H1 (cell line): Measurements from ENCODE around the gene SYNCRIP. TPM values are rescaled to one million over a fixed set of nuclear protein-coding genes. Genes with fewer than 3 reads are reported as not detected.

Experiments
- CTCF ChIA-PET: fragments of 300-600 bp; sonication (Branson Sonifier 250); formaldehyde crosslinking; loops from one replicate; lab custom pipeline; 2021; ENCODE audit not compliant: partially characterized antibody; lab: Charles Lee
- POLR2A ChIA-PET: fragments of 300-600 bp; sonication (Branson Sonifier 250); formaldehyde crosslinking; loops from one replicate; lab custom pipeline; 2021; ENCODE audit warnings: inconsistent platforms; ENCODE audit not compliant: partially characterized antibody; lab: Charles Lee
- DNase-seq, 2 experiments: peaks; one replicate each; pipeline versions ENCODE4 v3.0.0 to v3.0.0-alpha.2; 2010 to 2022; ENCODE audit warnings: low spot score in 2 of 2, low read depth in 1 of 2, mixed read lengths in 1 of 2
- FAIRE-seq: peaks from 2 replicates; lab custom pipeline; 2011; peaks lifted over from hg19 to GRCh38; lab: Jason Lieb, UNC
- H2AFZ ChIP-seq: 2 replicates; pipeline ENCODE4 v1.8.1; 2012; ENCODE audit warnings: low read length, inconsistent platforms
- H2AK5ac ChIP-seq: 2 replicates; pipeline ENCODE4 v1.6.1; 2013; ENCODE audit warnings: low read depth, low read length
- H2BK120ac ChIP-seq: replicated peaks from 2 replicates; pipeline ENCODE3; 2013; ENCODE audit warnings: low read depth, low read length, inconsistent platforms
- H2BK12ac ChIP-seq: 2 replicates; pipeline ENCODE4 v1.6.1; 2013; ENCODE audit warnings: low read depth, low read length
- H2BK15ac ChIP-seq: 2 replicates; pipeline ENCODE4 v1.6.1; 2013; ENCODE audit warnings: low read length
- H2BK20ac ChIP-seq: 2 replicates; pipeline ENCODE4 v1.6.1; 2013; ENCODE audit warnings: low read length
- H2BK5ac ChIP-seq: 2 replicates; pipeline ENCODE4 v1.6.1; 2013; ENCODE audit warnings: low read depth, low read length
- H3K14ac ChIP-seq: 2 replicates; pipeline ENCODE4 v1.6.1; 2013; ENCODE audit warnings: inconsistent platforms; ENCODE audit not compliant: insufficient read length
- H3K18ac ChIP-seq: 2 replicates; pipeline ENCODE4 v1.6.1; 2013; ENCODE audit warnings: low read length; ENCODE audit errors: extremely low read depth
- H3K23ac ChIP-seq: 2 replicates; pipeline ENCODE4 v1.6.1; 2013; ENCODE audit warnings: inconsistent platforms; ENCODE audit not compliant: insufficient read length
- H3K23me2 ChIP-seq: 2 replicates; pipeline ENCODE4 v1.6.1; 2013; ENCODE audit warnings: low read depth, low read length
- H3K27ac ChIP-seq: 2 replicates; pipeline ENCODE4 v1.6.1; 2011; ENCODE audit warnings: low read depth, low read length, inconsistent platforms
- H3K27me3 ChIP-seq, 4 experiments: replicated peaks in 1 of 4; 1 replicate in 1 of 4; 2 replicates in 3 of 4; pipeline versions ENCODE4 v1.6.1 to v1.8.1; 2011 to 2013; ENCODE audit warnings: low read length in 3 of 4, mild to moderate bottlenecking in 3 of 4, inconsistent platforms in 2 of 4, mixed read lengths in 2 of 4, moderate library complexity in 1 of 4; ENCODE audit not compliant: control insufficient read depth in 3 of 4, insufficient read depth in 3 of 4; ENCODE audit errors: extremely low read depth in 1 of 4
- H3K36me3 ChIP-seq, 4 experiments: 2 replicates each; pipeline versions ENCODE4 v1.6.1 to v1.8.1; 2011 to 2013; ENCODE audit warnings: mild to moderate bottlenecking in 4 of 4, low read length in 3 of 4, moderate library complexity in 2 of 4, control low read depth in 1 of 4, inconsistent platforms in 1 of 4; ENCODE audit not compliant: insufficient read depth in 4 of 4, control insufficient read depth in 2 of 4
- H3K4ac ChIP-seq: replicated peaks from 2 replicates; pipeline ENCODE3; 2013; ENCODE audit warnings: low read length, low read depth, mixed read lengths, inconsistent platforms; ENCODE audit not compliant: insufficient read length
- H3K4me1 ChIP-seq, 4 experiments: replicated peaks in 1 of 4; 1 replicate in 1 of 4; 2 replicates in 3 of 4; pipeline versions ENCODE4 v1.6.1 to v1.8.1; 2011 to 2013; ENCODE audit warnings: low read length in 3 of 4, inconsistent platforms in 2 of 4, mixed read lengths in 1 of 4; ENCODE audit not compliant: insufficient read depth in 4 of 4, control insufficient read depth in 3 of 4
- H3K4me2 ChIP-seq, 2 experiments: 2 replicates each; pipeline versions ENCODE4 v1.6.1 to v1.8.1; 2011 to 2013; ENCODE audit warnings: low read depth in 2 of 2, low read length in 2 of 2, control low read depth in 1 of 2, inconsistent platforms in 1 of 2, mild to moderate bottlenecking in 1 of 2; ENCODE audit not compliant: insufficient read depth in 1 of 2
- H3K4me3 ChIP-seq, 4 experiments: fragments of 200-600, 300-600 bp in 1 of 4; sonication (generic), shearing (Covaris generic), sonication (Bioruptor Twin) in 1 of 4; 2 replicates each; pipeline versions ENCODE4 v1.5.1 to v1.8.1; 2011 to 2016; ENCODE audit warnings: low read length in 4 of 4, low read depth in 3 of 4, control low read depth in 2 of 4, inconsistent platforms in 2 of 4, mild to moderate bottlenecking in 2 of 4, mixed read lengths in 1 of 4, moderate library complexity in 1 of 4; ENCODE audit not compliant: insufficient read depth in 2 of 4; ENCODE audit errors: extremely low read depth in 1 of 4
- H3K56ac ChIP-seq: replicated peaks from 2 replicates; pipeline ENCODE3; 2013; ENCODE audit warnings: low read depth, mild to moderate bottlenecking, mixed read lengths, low read length, inconsistent platforms; ENCODE audit not compliant: insufficient read length
- H3K79me1 ChIP-seq: 2 replicates; pipeline ENCODE4 v1.6.1; 2013; ENCODE audit warnings: low read depth, low read length, control low read depth
- H3K79me2 ChIP-seq, 2 experiments: 2 replicates each; pipeline versions ENCODE4 v1.6.1 to v1.8.1; 2012 to 2013; ENCODE audit warnings: low read length in 2 of 2, mild to moderate bottlenecking in 2 of 2, inconsistent platforms in 1 of 2; ENCODE audit not compliant: insufficient read depth in 2 of 2, control insufficient read depth in 1 of 2
- H3K9ac ChIP-seq, 4 experiments: replicated peaks in 1 of 4; 1 replicate in 1 of 4; 2 replicates in 3 of 4; pipeline versions ENCODE4 v1.6.1 to v1.8.1; 2011 to 2013; ENCODE audit warnings: low read depth in 3 of 4, low read length in 3 of 4, control low read depth in 2 of 4, mild to moderate bottlenecking in 2 of 4, moderate library complexity in 2 of 4, inconsistent platforms in 1 of 4; ENCODE audit errors: extremely low read depth in 1 of 4
- H3K9me3 ChIP-seq, 2 experiments: 2 replicates each; pipeline versions ENCODE4 v1.6.1 to v1.8.1; 2012 to 2013; ENCODE audit warnings: mild to moderate bottlenecking in 2 of 2, moderate library complexity in 2 of 2, control low read depth in 1 of 2, inconsistent platforms in 1 of 2, low read depth in 1 of 2, low read length in 1 of 2, mixed read lengths in 1 of 2; ENCODE audit not compliant: insufficient read depth in 2 of 2
- H4K20me1 ChIP-seq, 2 experiments: replicated peaks in 1 of 2; 2 replicates each; pipeline versions ENCODE3 to v1.8.1; 2011 to 2013; ENCODE audit warnings: inconsistent platforms in 2 of 2, low read length in 2 of 2, mild to moderate bottlenecking in 1 of 2; ENCODE audit not compliant: insufficient read depth in 2 of 2, control insufficient read depth in 1 of 2
- H4K5ac ChIP-seq: 2 replicates; pipeline ENCODE4 v1.6.1; 2013; ENCODE audit warnings: low read length, low read depth, mixed read lengths, inconsistent platforms; ENCODE audit not compliant: insufficient read length
- H4K8ac ChIP-seq: 2 replicates; pipeline ENCODE4 v1.8.0; 2013; ENCODE audit warnings: mild to moderate bottlenecking, moderate library complexity, low read length, inconsistent platforms; ENCODE audit not compliant: insufficient read depth; ENCODE audit errors: extremely low read depth
- H4K91ac ChIP-seq: replicated peaks from 2 replicates; pipeline ENCODE3; 2013; ENCODE audit warnings: low read length, mixed read lengths, inconsistent platforms; ENCODE audit not compliant: insufficient read length
- POLR2AphosphoS5 ChIP-seq: IDR thresholded peaks from 2 replicates; pipeline ENCODE4 v1.6.1; 2011; ENCODE audit warnings: low read depth, low read length
- SIRT6 ChIP-seq: IDR thresholded peaks from one replicate; pipeline ENCODE4 v1.7.1; 2012; ENCODE audit warnings: low read length, inconsistent platforms
- WGBS, 2 experiments: shearing (Covaris generic) in 1 of 2; methylation state at CpG; one replicate each; pipeline versions ENCODE4 v1.1.6 to v1.1.7; 2013 to 2015; ENCODE audit warnings: low lambda C conversion rate in 2 of 2, mixed read lengths in 2 of 2, inconsistent platforms in 1 of 2, low coverage in 1 of 2, missing lambda C conversion rate in 1 of 2; ENCODE audit not compliant: insufficient replicate concordance in 2 of 2, insufficient coverage in 1 of 2, insufficient read length in 1 of 2; ENCODE audit errors: extremely low coverage in 1 of 2, missing lambda C conversion rate in 1 of 2; 5-methylcytosine and 5-hydroxymethylcytosine counted together
- polyA plus RNA-seq, 7 experiments: library from polyadenylated mRNA; depleted of rRNA in 3 of 7; stranded (reverse) in 5 of 7; unstranded in 2 of 7; fragments of >200 nt in 5 of 7; fragments of 200-250 nt in 2 of 7; gene quantifications; 1 replicate in 5 of 7; 2 replicates in 1 of 7; 4 replicates in 1 of 7; pipeline versions ENCODE4 v1.2.1 to v1.2.3, GENCODE V29; 2011 to 2013; ENCODE audit warnings: missing spikeins in 2 of 7, mixed read lengths in 2 of 7
- total RNA-seq: library from RNA; stranded (reverse); fragmentation: NEBNext Ultra II Directional; extraction: Animal tissue kit (Norgen Biotek cat#: 25700); gene quantifications from 2 replicates; pipeline ENCODE4 v1.2.1, GENCODE V29; 2021

Gene SYNCRIP
- total and polyA plus RNA-seq, 2 of the 8 experiments (the other 6 are each of a cell fraction or from before 2014, with no cell fraction given): 16.8 to 219 TPM

DNA sequence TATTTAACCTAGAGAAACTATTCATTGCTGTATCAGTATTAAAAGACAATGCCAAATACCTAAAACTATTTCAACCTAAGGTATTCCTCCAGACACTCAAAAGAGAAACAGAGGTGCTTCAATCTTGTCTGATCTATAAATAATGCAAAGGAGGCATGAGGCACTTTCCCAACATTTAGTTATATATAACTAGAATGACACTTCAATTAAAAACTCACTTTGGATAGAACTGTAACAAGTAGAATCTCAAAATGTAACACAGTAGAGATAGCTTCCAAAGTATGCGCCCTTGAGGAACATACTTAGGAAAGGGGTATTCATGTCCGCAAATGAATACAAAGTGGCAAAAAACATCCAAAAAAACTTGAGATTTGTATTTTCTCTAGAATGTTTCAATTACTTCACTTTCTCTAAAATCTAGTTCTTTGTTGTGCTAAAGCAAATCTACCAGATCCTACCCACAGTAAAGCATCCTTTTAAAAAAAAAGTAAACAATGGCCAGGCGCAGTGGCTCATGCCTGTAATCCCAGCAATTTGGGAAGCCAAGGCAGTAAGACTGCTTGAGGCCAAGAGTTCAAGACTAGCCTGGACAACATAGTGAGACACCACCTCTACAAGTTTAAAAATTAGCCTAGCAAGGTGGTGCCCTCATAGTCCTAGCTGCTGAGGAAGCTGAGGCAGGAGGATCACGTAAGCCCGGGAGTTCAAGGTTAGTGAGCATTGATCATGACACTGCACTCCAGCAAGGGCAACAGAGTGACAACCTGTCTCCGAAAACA, 10.3 kb downstream of the SYNCRIP start:
- no peak overlapping the region for H3K23ac ChIP-seq
- H2BK12ac ChIP-seq: no peak overlapping the region
- peaks cover 30 to 33% of the 10 kb centered on the region in 2 experiments for H4K20me1 ChIP-seq
- no peaks in the 10 kb centered on the region for H3K9me3 ChIP-seq
- no peak overlapping the region for H2BK5ac ChIP-seq
- no peak overlapping the region for H2AFZ ChIP-seq
- peaks cover 20 to 90% (median 77%) of the 10 kb centered on the region in 4 experiments for H3K36me3 ChIP-seq
- no peak overlapping the region for H3K4ac ChIP-seq
- no peak overlapping the region for H2AK5ac ChIP-seq
- no peak overlapping the region for H2BK15ac ChIP-seq
- no peak overlapping the region for H4K5ac ChIP-seq
- no peak overlapping the region for H3K56ac ChIP-seq
- H3K79me2 ChIP-seq: peaks cover 22 to 96% of the 10 kb centered on the region in 2 experiments
- no peak overlapping the region for H3K4me3 ChIP-seq
- H4K8ac ChIP-seq: no peak overlapping the region
- DNase-seq (no peak), FAIRE-seq (no peak)
- TF ChIP-seq SIRT6 (no peak), POLR2AphosphoS5 (peak; percentile 27; the same call in 1 of the 2 replicates)
- H3K27me3 ChIP-seq: no peaks in the 10 kb centered on the region
- no peak overlapping the region for H3K18ac ChIP-seq
- H3K4me2 ChIP-seq: no peak overlapping the region
- H4K91ac ChIP-seq: no peak overlapping the region
- ChIA-PET POLR2A (interaction anchor here (0.6 to 25.2 kb wide), 6 partner anchors 8 to 42 kb away, joined by 3 to 890 read pairs (median 12); partner anchors contain the start of gene SYNCRIP), CTCF (interaction anchor here (2.1 kb wide), 1 partner anchor 9 kb away, joined by 6 read pairs; no protein-coding TSS in a partner anchor)
- H3K4me1 ChIP-seq: no peaks in the 10 kb centered on the region
- H3K14ac ChIP-seq: no peak overlapping the region
- H2BK20ac ChIP-seq: no peak overlapping the region
- no peak overlapping the region for H2BK120ac ChIP-seq
- H3K9ac ChIP-seq: no peak overlapping the region
- peaks cover 2% of the 10 kb centered on the region; the same call in 1 of the 2 replicates for H3K79me1 ChIP-seq
- 98% methylated on average over 6 of the region's 6 CpGs; no CpG with 5 or more reads in 1 of the 2 experiments for WGBS, 2 experiments
- H3K23me2 ChIP-seq: no peaks in the 10 kb centered on the region
- H3K27ac ChIP-seq: no peak overlapping the region
